HepG2 (cell line): ENCODE measurements around the gene ABCB8. TPM values are rescaled to one million over a fixed set of nuclear protein-coding genes. Genes with fewer than 3 reads are reported as not detected.

Experiments used
- AHR ChIP-seq: IDR thresholded peaks from 2 replicates; pipeline ENCODE4 v1.6.1; 2018; ENCODE audit warnings: missing genetic modification reagents, missing compliant biosample characterization
- AKAP8 ChIP-seq: sonication (generic); formaldehyde crosslinking; IDR thresholded peaks from 2 replicates; pipeline ENCODE4 v1.5.1; 2020; ENCODE audit warnings: mild to moderate bottlenecking, missing genetic modification reagents
- GLI4 ChIP-seq: sonication (generic); formaldehyde crosslinking; IDR thresholded peaks from 2 replicates; pipeline ENCODE4 v1.5.1; 2020; ENCODE audit warnings: missing genetic modification reagents, mild to moderate bottlenecking, moderate library complexity, borderline replicate concordance
- HOXA9 ChIP-seq: sonication (generic); formaldehyde crosslinking; IDR thresholded peaks from 2 replicates; pipeline ENCODE4 v1.8.1; 2022; ENCODE audit warnings: missing genetic modification reagents, mild to moderate bottlenecking, moderate library complexity, borderline replicate concordance
- KDM1A ChIP-seq: IDR thresholded peaks from 2 replicates; pipeline ENCODE4 v1.6.1; 2016; ENCODE audit warnings: missing compliant biosample characterization
- MTF2 ChIP-seq: sonication (generic); formaldehyde crosslinking; IDR thresholded peaks from 2 replicates; pipeline ENCODE4 v1.5.0; 2020; ENCODE audit warnings: missing genetic modification reagents, borderline replicate concordance
- SALL1 ChIP-seq: sonication (generic); formaldehyde crosslinking; IDR thresholded peaks from 2 replicates; pipeline ENCODE4 v1.8.0; 2022; ENCODE audit warnings: mild to moderate bottlenecking, missing genetic modification reagents
- SETDB1 ChIP-seq: sonication (generic); formaldehyde crosslinking; IDR thresholded peaks from 2 replicates; pipeline ENCODE4 v1.5.1; 2020; ENCODE audit warnings: missing genetic modification reagents, mild to moderate bottlenecking, borderline replicate concordance
- SOX5 ChIP-seq: IDR thresholded peaks from 2 replicates; pipeline ENCODE4 v1.6.1; 2016; ENCODE audit warnings: borderline replicate concordance
- YEATS2 ChIP-seq: sonication (generic); formaldehyde crosslinking; IDR thresholded peaks from 2 replicates; pipeline ENCODE4 v1.4.0; 2020; ENCODE audit warnings: missing genetic modification reagents, borderline replicate concordance
- ZMAT3 ChIP-seq: sonication (generic); formaldehyde crosslinking; conservative IDR thresholded peaks from 2 replicates; pipeline ENCODE4 v1.7.0; 2021; ENCODE audit warnings: missing genetic modification reagents
- polyA plus RNA-seq, 8 experiments: library from polyadenylated mRNA; depleted of rRNA in 3 of 8; stranded (reverse) in 7 of 8; unstranded in 1 of 8; fragments of >200 nt; fragmentation: Illumina TruSeq in 4 of 8; extraction: Trizol in 4 of 8; gene quantifications; 2 replicates each; pipeline versions ENCODE4 v1.2.1 to v1.2.3, GENCODE V29; 2011 to 2016; ENCODE audit warnings: low read depth in 4 of 8, missing spikeins in 1 of 8, mixed read lengths in 1 of 8; ENCODE audit not compliant: insufficient read depth in 1 of 8
- total RNA-seq, 5 experiments: library from RNA; depleted of rRNA; stranded (reverse); fragments of >200 nt; fragmentation: Illumina TruSeq; extraction: Trizol; gene quantifications; 2 replicates each; pipeline ENCODE4 v1.2.3, GENCODE V29; 2016; ENCODE audit warnings: low read depth in 1 of 5
- TF ChIP-seq, protein P1 (sequence below): sonication (generic); formaldehyde crosslinking; IDR thresholded peaks from 2 replicates; pipeline ENCODE4 v1.4.0; 2020; ENCODE audit warnings: missing genetic modification reagents, borderline replicate concordance
- TF ChIP-seq, protein P2 (sequence below), 2 experiments: sonication (generic) in 1 of 2; formaldehyde crosslinking in 1 of 2; IDR thresholded peaks; 2 replicates each; pipeline versions ENCODE4 v1.4.0 to v1.6.1; 2016 to 2020; ENCODE audit warnings: borderline replicate concordance in 1 of 2, low read depth in 1 of 2, mild to moderate bottlenecking in 1 of 2, missing genetic modification reagents in 1 of 2
- TF ChIP-seq, protein P3 (sequence below): sonication (generic); formaldehyde crosslinking; IDR thresholded peaks from 2 replicates; pipeline ENCODE4 v1.5.1; 2020; ENCODE audit warnings: mild to moderate bottlenecking, missing genetic modification reagents, borderline replicate concordance
- TF ChIP-seq, protein P4 (sequence below): sonication (generic); formaldehyde crosslinking; IDR thresholded peaks from 2 replicates; pipeline ENCODE4 v1.8.0; 2022; ENCODE audit warnings: missing genetic modification reagents, low read depth, mild to moderate bottlenecking, borderline replicate concordance

Gene ABCB8
- total and polyA plus RNA-seq, 2 of the 13 experiments (the other 11 are each of a cell fraction or from before 2014, with no cell fraction given), result 6.6 to 16.7 TPM

DNA sequence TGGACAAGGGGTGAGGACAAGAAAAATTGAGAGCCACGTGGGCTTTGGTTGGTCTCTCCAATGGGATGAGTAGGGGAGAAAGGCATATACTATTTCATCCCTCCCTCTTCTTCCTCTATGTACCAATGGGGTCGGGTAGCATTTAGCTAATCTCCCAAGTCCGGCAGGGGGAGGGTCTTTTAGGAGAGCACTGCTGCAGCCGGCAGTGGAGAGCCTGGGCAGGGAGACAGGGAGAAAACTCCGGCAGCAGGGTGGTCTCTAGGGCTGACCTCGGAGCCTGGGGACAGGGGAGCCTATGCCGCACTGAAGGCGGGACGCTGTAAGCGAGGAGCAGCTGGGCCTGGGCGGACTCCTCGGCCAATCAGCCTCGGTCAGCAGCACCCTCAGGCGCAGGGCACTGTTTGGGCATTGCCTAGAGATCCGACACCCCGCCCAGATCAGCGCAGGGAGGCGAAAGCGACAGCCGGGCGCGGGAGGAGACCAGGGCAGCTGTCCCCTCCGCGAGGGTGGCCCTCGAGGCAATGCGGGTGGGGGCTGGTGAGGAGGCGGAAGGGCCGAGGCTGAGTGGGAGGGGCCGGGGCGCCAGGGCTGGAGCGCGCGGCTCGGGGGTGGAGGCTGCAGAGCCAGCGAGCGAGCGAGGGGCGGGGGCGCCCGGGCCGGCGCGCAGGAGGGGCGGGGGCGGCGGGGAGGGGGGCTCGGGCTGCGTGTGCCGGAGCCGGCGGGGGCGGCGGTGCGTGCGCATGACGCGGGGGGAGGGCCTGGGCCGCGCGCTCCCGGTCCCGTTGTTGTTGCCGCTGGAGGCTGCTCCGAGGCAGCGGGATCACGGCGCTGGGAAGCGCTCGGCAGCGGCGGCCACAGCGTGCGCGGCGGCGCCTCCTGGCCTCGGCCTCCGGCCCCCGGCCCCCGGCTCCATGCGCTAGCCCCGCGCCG, 57.7 kb downstream of the ABCB8 start, which contains the start of gene AGAP3 (continued):
- TF ChIP-seq, protein P1, sequence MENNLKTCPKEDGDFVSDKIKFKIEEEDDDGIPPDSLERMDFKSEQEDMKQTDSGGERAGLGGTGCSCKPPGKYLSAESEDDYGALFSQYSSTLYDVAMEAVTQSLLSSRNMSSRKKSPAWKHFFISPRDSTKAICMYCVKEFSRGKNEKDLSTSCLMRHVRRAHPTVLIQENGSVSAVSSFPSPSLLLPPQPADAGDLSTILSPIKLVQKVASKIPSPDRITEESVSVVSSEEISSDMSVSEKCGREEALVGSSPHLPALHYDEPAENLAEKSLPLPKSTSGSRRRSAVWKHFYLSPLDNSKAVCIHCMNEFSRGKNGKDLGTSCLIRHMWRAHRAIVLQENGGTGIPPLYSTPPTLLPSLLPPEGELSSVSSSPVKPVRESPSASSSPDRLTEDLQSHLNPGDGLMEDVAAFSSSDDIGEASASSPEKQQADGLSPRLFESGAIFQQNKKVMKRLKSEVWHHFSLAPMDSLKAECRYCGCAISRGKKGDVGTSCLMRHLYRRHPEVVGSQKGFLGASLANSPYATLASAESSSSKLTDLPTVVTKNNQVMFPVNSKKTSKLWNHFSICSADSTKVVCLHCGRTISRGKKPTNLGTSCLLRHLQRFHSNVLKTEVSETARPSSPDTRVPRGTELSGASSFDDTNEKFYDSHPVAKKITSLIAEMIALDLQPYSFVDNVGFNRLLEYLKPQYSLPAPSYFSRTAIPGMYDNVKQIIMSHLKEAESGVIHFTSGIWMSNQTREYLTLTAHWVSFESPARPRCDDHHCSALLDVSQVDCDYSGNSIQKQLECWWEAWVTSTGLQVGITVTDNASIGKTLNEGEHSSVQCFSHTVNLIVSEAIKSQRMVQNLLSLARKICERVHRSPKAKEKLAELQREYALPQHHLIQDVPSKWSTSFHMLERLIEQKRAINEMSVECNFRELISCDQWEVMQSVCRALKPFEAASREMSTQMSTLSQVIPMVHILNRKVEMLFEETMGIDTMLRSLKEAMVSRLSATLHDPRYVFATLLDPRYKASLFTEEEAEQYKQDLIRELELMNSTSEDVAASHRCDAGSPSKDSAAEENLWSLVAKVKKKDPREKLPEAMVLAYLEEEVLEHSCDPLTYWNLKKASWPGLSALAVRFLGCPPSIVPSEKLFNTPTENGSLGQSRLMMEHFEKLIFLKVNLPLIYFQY (CRISPR knock-in tag), result no peak
- TF ChIP-seq, protein P2, sequence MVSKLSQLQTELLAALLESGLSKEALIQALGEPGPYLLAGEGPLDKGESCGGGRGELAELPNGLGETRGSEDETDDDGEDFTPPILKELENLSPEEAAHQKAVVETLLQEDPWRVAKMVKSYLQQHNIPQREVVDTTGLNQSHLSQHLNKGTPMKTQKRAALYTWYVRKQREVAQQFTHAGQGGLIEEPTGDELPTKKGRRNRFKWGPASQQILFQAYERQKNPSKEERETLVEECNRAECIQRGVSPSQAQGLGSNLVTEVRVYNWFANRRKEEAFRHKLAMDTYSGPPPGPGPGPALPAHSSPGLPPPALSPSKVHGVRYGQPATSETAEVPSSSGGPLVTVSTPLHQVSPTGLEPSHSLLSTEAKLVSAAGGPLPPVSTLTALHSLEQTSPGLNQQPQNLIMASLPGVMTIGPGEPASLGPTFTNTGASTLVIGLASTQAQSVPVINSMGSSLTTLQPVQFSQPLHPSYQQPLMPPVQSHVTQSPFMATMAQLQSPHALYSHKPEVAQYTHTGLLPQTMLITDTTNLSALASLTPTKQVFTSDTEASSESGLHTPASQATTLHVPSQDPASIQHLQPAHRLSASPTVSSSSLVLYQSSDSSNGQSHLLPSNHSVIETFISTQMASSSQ (IDR thresholded peaks at IDR 0.05; ENCODE audit: low read depth), result no peak
- TF ChIP-seq, protein P2 (CRISPR knock-in tag; IDR thresholded peaks at IDR 0.05; ENCODE audit: borderline replicate concordance), result no peak; the same call in 1 of the 2 replicates
- TF ChIP-seq GLI4, result no peak
- TF ChIP-seq ZMAT3 (CRISPR knock-in tag), result no peak
- TF ChIP-seq, protein P3, sequence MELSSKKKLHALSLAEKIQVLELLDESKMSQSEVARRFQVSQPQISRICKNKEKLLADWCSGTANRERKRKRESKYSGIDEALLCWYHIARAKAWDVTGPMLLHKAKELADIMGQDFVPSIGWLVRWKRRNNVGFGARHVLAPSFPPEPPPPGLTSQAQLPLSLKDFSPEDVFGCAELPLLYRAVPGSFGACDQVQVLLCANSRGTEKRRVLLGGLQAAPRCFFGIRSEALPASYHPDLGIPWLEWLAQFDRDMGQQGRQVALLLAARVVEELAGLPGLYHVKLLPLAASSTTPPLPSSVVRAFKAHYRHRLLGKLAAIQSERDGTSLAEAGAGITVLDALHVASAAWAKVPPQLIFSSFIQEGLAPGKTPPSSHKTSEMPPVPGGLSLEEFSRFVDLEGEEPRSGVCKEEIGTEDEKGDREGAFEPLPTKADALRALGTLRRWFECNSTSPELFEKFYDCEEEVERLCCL (CRISPR knock-in tag), result no peak
- peak; percentile 78 for TF ChIP-seq SALL1
- 0 out of 2 replicates have a peak, but pooled peaks have one; percentile 38 for TF ChIP-seq YEATS2 (CRISPR knock-in tag)
- TF ChIP-seq KDM1A (CRISPR knock-in tag), result no peak
- no peak for TF ChIP-seq MTF2 (CRISPR knock-in tag)
- no peak for TF ChIP-seq AKAP8 (CRISPR knock-in tag)
- peak; percentile 27; the same call in 1 of the 2 replicates for TF ChIP-seq SOX5
- TF ChIP-seq SETDB1 (CRISPR knock-in tag), result no peak
- no peak for TF ChIP-seq HOXA9 (CRISPR knock-in tag)
- peak; percentile 20; the same call in 1 of the 2 replicates for TF ChIP-seq AHR (CRISPR knock-in tag)
- TF ChIP-seq, protein P4, sequence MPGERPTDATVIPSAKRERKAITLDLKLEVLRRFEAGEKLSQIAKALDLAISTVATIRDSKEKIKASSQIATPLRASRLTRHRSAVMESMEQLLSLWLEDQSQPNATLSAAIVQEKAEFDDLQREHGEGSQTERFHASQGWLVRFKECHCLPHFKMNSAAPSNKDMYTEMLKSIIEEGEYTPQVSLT (CRISPR knock-in tag), result no peak
